Loucy (cell line): Measurements from ENCODE around the gene RAP1GAP2.

ENCODE experiments used
- H2AFZ ChIP-seq: fragments of 200-600 bp; sonication (generic); 2 replicates; pipeline ENCODE4 v1.6.0; 2016; ENCODE audit warnings: antibody characterized with exemption, mild to moderate bottlenecking, low read length, moderate library complexity
- H3F3A ChIP-seq: fragments of 200-600 bp; 2 replicates; pipeline ENCODE4 v1.6.0; 2016; ENCODE audit warnings: antibody characterized with exemption, low read depth, mild to moderate bottlenecking
- H3K27me3 ChIP-seq: fragments of 200-600 bp; sonication (generic); 2 replicates; pipeline ENCODE4 v1.6.1; 2014; ENCODE audit warnings: low read length, mild to moderate bottlenecking; ENCODE audit not compliant: insufficient read depth, poor library complexity, severe bottlenecking
- H3K36me3 ChIP-seq: fragments of 200-600 bp; sonication (generic); 2 replicates; pipeline ENCODE4 v1.6.1; 2016; ENCODE audit warnings: low read length; ENCODE audit not compliant: insufficient read depth
- H3K4me1 ChIP-seq: fragments of 200-600 bp; sonication (generic); 2 replicates; pipeline ENCODE4 v1.5.1; 2014; ENCODE audit warnings: low read length, mild to moderate bottlenecking; ENCODE audit not compliant: insufficient read depth, poor library complexity, severe bottlenecking
- H3K4me2 ChIP-seq: fragments of 200-600 bp; sonication (generic); 2 replicates; pipeline ENCODE4 v1.6.0; 2014; ENCODE audit warnings: antibody characterized with exemption, low read length, low read depth, mild to moderate bottlenecking; ENCODE audit not compliant: poor library complexity, severe bottlenecking
- H3K4me3 ChIP-seq: fragments of 200-600 bp; sonication (generic); 2 replicates; pipeline ENCODE4 v1.5.1; 2014; ENCODE audit warnings: low read length, mild to moderate bottlenecking, mixed read lengths; ENCODE audit not compliant: poor library complexity, severe bottlenecking
- H3K79me2 ChIP-seq: fragments of 200-600 bp; sonication (generic); 2 replicates; pipeline ENCODE4 v1.6.1; 2014; ENCODE audit warnings: low read length; ENCODE audit not compliant: insufficient read depth
- H3K9ac ChIP-seq: fragments of 200-600 bp; sonication (generic); 2 replicates; pipeline ENCODE4 v1.6.0; 2014; ENCODE audit warnings: mild to moderate bottlenecking, low read depth, low read length, moderate library complexity; ENCODE audit not compliant: poor library complexity, severe bottlenecking
- H3K9me2 ChIP-seq: fragments of 200-600 bp; sonication (generic); replicated peaks from 2 replicates; pipeline ENCODE4 v1.6.1; 2016; ENCODE audit warnings: low read depth, low read length, mixed read lengths
- H3K9me3 ChIP-seq: fragments of 200-600 bp; sonication (generic); 2 replicates; pipeline ENCODE4 v1.6.1; 2014; ENCODE audit warnings: mild to moderate bottlenecking, antibody characterized with exemption, low read length, low read depth; ENCODE audit not compliant: insufficient read depth
- H4K20me1 ChIP-seq: fragments of 200-600 bp; sonication (generic); 2 replicates; pipeline ENCODE4 v1.6.0; 2014; ENCODE audit warnings: antibody characterized with exemption, low read length, mild to moderate bottlenecking; ENCODE audit not compliant: insufficient read depth, poor library complexity, severe bottlenecking
- CTCF ChIP-seq: fragments of 200-600 bp; sonication (generic); conservative IDR thresholded peaks from 2 replicates; pipeline ENCODE4 v1.5.1; 2014; ENCODE audit warnings: mild to moderate bottlenecking, antibody characterized with exemption, low read length
- EZH2phosphoT487 ChIP-seq: fragments of 200-600 bp; IDR thresholded peaks from 2 replicates; pipeline ENCODE4 v1.6.1; 2018; ENCODE audit warnings: antibody characterized with exemption, mild to moderate bottlenecking, moderate library complexity, borderline replicate concordance

The RAP1GAP2 gene

GRCh38 chr17:2894782-2895181, 98.5 kb downstream of the RAP1GAP2 start:
- Histone ChIP-seq H3K9ac (no peak overlapping the region), H3K27me3 (no peaks in the 10 kb centered on the region), H3K4me3 (no peak overlapping the region), H3F3A (no peaks in the 10 kb centered on the region; the same call in 1 of the 2 replicates), H3K9me2 (no peaks in the 10 kb centered on the region), H3K4me2 (no peak overlapping the region), H3K4me1 (no peaks in the 10 kb centered on the region), H3K79me2 (peaks cover 99% of the 10 kb centered on the region), H4K20me1 (peaks cover 85% of the 10 kb centered on the region), H3K36me3 (peaks cover 52% of the 10 kb centered on the region; the same call in 1 of the 2 replicates), H2AFZ (no peak overlapping the region), H3K9me3 (no peaks in the 10 kb centered on the region)
- TF ChIP-seq CTCF (no peak), EZH2phosphoT487 (no peak)

- Histone ChIP-seq H3K9me3 (no peaks in the 10 kb centered on the region), H3K9me2 (no peaks in the 10 kb centered on the region), H3K36me3 (peaks cover 43% of the 10 kb centered on the region; the same call in 1 of the 2 replicates), H3K27me3 (no peaks in the 10 kb centered on the region), H2AFZ (no peak overlapping the region), H3K4me1 (no peaks in the 10 kb centered on the region), H3F3A (no peaks in the 10 kb centered on the region), H4K20me1 (peaks cover 89% of the 10 kb centered on the region), H3K9ac (no peak overlapping the region), H3K79me2 (peaks cover 99% of the 10 kb centered on the region), H3K4me2 (no peak overlapping the region), H3K4me3 (no peak overlapping the region)
- TF ChIP-seq EZH2phosphoT487 (no peak), CTCF (no peak)
These were observed 101.4 kb downstream of the RAP1GAP2 start for GRCh38 chr17:2897605-2898004.

GRCh38 chr17:2898255-2898926, 102.2 kb downstream of the RAP1GAP2 start:
- H3K4me1 ChIP-seq = no peaks in the 10 kb centered on the region

More at GRCh38 chr17:2898255-2898926, 102.2 kb downstream of the RAP1GAP2 start:
- peaks cover 89% of the 10 kb centered on the region for H4K20me1 ChIP-seq
- no peak overlapping the region for H3K4me3 ChIP-seq
- H3K4me2 ChIP-seq = no peak overlapping the region
- H2AFZ ChIP-seq = no peak overlapping the region
- peaks cover 46% of the 10 kb centered on the region; the same call in 1 of the 2 replicates for H3K36me3 ChIP-seq
- no peaks in the 10 kb centered on the region for H3K27me3 ChIP-seq
- no peaks in the 10 kb centered on the region for H3K9me2 ChIP-seq
- TF ChIP-seq CTCF = no peak
- no peak for TF ChIP-seq EZH2phosphoT487
- H3F3A ChIP-seq = no peaks in the 10 kb centered on the region
- no peaks in the 10 kb centered on the region for H3K9me3 ChIP-seq
- peaks cover 99% of the 10 kb centered on the region for H3K79me2 ChIP-seq
- no peak overlapping the region for H3K9ac ChIP-seq
